Cortex of kidney (tissue), 1 donor: ENCODE results near the gene RASIP1.
"Not testable (repeated sequence)": the region's sequence is repeated elsewhere in the genome, so short reads cannot be mapped to it uniquely, and the experiment has no call there.

Experiments
- DNase-seq: peaks from one replicate; lab custom pipeline; 2025; lab: John Stamatoyannopoulos, UW

The RASIP1 gene

DNA sequence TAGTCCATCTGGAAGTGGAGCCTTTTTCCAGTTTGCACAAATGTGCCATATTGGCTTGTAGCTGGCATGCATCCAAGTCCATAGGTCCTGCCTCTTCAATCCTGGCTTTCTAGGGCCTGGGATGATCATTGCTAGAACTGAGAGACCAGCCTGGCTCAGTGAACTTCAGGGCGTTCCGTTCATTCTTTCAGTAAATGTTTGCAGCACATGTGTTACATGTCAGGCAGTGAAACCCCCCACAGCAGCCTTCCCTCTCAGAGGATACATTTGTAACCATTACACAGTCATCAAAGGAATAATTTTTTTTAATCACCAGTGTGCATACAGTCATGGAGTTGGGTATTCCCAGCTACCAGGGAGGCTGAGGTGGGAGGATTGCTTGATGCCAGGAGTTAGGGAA is 35.0 kb downstream of the RASIP1 start:
- no peak for DNase-seq

DNA sequence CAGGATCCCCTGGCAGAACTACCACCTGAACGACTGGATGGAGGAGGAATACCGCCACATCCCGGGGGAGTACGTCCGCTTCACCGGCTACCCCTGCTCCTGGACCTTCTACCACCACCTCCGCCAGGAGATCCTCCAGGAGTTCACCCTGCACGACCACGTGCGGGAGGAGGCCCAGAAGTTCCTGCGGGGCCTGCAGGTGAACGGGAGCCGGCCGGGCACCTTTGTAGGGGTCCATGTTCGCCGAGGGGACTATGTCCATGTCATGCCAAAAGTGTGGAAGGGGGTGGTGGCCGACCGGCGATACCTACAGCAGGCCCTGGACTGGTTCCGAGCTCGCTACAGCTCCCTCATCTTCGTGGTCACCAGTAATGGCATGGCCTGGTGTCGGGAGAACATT is 37.1 kb downstream of the RASIP1 start:
- DNase-seq: no peak

DNA sequence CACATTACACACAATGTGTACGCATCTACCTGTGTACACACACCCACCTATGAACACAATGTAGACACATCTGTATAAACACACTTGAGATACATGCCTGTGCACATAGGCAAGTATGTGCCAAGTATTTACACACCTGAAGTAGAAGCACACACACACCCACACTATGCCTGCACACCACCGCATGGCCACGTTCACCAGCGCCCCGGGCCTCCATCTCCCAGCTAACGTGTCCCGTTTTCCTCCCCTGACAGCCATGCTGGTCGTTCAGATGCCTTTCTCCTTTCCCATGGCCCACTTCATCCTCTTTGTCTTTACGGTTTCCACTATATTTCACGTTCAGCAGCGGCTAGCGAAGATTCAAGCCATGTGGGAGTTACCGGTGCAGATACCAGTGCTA is 37.7 kb downstream of the RASIP1 start:
- DNase-seq: no peak

DNA sequence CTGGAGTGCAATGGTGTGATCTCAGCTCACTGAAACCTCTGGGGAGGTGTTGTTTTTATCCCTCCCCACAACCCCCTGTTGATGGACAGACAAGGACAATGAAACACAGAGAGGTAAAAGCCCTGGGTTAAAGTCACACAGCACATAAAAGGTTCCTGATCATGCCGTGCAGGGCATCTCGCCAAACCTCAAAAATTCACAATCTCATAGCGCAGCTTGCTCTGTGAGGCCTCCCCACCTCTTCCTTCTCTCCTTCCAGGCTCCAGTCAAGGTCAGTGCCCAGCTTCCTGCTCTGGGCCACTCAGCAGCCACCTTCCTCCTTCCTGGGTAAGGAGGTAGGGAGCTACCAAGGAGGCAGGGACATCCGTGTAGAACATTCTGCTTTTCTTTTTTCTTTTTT is 42.4 kb downstream of the RASIP1 start:
- no peak for DNase-seq

DNA sequence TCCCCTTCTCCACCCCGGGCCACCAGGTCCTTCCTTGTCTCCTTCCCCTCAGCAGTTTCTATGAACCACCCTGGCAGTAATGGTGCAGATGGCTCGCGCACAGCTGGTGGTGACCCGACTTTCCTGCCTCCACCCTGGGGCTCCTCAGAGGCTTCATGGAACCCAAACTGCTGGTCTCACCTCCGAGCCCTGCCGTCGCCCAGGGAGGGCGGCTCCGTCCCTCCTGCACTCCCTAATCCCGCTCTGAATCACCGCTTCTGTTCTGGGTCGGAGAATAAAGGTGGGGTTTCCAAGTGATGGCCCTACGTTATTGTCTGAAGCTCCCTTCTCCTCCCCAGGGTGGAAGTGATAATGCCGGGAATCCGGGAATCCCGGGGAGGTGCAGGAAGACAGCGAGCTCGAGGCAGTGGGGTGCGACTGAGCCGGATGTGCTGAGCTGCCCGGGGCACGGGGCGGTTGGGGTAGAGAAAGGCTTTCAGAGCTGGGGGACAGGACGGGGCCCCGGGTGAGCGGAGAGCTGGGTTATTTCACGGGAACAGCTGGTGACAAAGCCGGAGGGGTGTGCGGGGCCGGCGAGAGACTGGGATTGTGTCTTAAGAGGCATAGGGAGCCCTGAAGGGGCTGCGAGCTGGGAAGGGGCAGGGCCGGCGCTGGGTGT is 43.9 kb downstream of the RASIP1 start:
- DNase-seq: no peak

DNA sequence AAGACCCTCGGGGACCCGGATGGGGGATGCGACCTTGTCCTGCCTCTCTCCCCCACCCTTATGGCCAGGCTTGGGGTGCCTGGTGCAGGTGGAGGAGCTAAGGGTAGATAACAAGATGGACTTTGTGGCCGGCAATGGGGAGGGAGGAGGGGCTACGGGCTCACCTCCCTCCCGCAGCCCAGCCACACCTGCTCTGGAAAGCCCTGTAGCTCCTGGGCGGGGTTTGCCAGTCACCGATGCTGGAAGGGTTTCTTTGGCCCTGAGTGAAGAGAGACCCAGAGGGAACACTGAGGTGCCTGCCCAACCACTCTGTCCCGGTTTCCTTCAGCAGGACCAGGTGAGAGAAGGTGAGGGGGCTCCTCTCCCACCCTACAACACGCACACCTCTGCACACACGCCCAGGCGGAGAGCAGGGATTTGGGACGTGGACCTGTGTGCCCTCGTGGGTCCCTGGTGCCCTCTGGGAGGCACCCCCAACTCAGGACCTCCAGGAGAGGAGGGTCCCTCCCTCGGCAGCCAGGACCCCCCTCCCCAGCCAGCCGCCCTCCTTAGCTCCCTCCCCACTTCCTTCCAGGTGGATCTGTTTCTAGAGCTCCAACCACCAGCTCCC is 44.6 kb downstream of the RASIP1 start, which contains the start of gene FUT2:
TSS of gene FUT2 (plus strand) at position 229 of the 610 bp plus-strand sequence. CDS start 6,986 bp downstream, outside the sequence.
- no peak for DNase-seq

DNA sequence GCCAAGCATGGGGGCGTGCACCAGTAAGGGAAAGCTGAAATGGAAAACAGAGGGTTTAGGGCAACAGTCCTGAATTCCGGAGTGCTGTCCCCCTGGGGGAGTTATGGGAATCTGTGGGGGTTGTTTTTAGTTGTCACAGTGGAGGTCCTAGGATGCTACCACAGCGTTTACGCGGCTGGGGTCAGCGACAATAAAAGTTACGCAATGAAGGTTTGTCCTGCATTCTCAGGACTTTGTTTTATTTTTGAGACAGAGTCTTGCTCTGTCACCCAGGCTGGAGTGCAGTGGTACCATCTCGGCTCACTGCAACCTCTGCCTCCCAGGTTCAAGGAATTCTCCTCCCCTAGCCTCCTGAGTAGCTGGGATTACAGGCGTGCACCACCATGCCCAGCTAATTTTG is 46.8 kb downstream of the RASIP1 start:
- DNase-seq: not testable (repeated sequence)

DNA sequence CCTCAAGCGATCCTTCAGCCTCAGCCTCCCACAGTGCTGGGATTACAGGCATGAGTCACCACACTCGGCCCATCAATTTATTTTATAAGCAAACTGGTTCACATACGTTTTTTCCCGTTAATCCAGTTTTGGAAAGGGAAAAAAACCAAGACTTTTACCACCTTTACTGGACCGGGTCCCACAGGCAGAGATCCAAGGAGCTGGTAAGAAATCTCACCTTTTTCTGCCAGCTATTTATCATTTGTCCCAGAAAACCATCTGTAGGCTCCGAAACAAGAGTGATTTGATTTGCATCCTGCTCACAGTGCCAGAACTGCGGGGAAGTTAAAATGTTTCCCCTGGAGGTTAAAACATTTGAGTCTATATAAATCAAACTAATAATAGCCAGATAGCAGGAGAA is 51.0 kb downstream of the RASIP1 start:
- no peak for DNase-seq

DNA sequence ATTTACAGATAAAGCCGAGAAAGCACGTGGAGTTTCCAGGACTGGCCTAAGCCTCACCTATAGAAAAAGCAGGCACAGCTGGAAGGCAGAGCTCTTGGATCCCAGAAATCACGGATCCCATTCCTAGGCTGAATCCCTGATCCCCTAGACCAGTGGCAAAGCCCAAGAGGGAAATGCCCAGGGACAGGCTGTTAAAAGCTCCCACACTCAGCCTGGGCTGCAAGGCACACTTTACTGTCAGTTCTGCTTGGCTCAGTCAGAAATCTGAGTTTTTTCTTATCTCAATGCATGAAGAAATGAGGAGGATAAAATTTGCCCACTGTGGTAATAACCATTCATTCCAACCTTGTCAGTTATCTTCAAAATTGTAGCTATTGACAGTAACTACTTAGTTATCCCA is 52.6 kb downstream of the RASIP1 start:
- no peak for DNase-seq

DNA sequence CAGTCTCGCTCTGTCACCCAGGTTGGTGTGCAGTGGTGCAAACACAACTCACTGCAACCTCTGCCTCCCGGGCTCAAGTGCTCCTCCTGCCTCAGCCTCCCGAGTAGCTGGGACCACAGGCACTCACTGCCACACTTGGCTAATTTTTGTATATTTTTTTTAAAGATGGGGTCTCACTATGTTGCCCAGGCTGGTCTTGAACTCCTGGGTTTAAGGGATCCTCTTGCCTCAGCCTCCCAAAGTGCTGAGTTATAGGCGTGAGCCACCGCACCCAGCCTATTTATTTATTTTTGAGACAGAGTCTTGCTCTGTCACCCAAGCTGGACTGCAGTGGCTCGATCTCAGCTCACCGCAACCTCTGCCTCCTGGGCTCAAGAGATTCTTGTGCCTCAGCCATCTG is 53.8 kb downstream of the RASIP1 start:
- not testable (repeated sequence) for DNase-seq

DNA sequence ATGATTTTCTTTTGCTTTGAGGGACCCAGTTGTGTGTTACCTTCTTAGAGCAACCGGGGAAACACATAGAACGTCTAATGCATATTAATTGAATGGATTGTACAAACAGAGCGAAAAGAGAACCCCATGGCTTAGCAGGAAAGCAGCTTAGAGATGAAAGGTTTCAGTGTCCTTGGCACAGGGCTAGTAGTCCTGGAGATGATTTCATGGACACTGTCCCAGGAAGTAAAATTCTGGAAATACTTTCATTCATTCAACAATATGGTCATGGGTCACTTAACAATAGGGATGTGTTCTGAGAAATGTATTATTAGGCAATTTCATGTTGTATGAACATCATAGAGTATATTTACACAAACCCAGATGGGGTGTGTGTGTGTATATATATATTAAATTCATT is 54.3 kb downstream of the RASIP1 start:
- no peak for DNase-seq

DNA sequence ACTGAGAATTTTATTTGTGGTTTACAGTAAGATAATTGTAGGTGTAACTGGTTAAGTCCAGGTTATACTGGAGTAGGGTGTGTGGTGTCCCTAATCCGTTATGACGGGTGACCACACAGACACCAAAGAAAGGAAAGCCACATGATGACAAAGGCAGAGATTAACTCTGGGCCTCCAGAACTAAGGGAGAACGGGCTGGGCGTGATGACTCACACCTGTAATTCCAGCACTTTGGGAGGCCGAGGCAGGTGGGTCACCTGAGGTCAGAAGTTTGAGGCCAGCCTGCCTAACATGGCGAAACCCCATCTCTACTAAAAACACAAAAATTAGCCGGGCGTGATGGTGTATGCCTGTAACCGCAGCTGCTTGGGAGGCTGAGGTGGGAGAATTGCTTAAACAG is 54.8 kb downstream of the RASIP1 start:
- DNase-seq: no peak

DNA sequence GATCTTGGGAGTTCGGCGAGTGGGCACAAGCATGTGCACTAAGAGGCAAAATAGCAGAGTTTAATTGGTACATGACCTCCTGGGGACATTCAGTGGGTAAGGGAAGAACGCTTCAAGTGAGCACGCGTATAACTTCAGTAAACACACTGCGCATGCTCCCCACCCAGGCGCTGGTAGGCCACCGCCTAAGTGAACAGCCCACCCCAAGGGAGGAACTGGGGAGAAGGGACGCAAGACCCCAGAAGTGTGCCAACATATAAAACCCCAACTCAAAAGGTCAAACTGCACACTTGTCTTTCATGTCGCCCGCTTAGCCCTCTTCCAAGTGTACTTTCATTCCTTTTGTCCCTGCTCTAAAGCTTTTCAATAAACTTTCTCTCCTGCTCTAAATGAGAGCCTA is 57.1 kb downstream of the RASIP1 start:
- DNase-seq: no peak

DNA sequence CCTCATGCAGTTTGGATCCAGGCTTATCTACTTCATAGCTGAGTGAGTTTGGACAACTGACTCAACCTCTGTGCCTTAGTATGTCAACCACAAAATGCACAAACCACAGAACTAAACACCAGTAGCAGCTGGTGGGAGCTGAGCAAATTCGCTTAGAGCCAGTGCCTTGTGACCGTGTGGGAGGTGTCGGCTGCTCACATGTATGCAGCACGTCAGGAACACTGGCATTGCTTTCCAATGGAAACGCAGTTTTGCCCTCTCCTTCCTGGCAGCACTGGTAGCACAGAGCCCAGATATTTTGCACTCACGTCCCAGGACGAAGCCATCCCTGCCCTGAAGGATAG is 59.3 kb downstream of the RASIP1 start:
- no peak for DNase-seq

DNA sequence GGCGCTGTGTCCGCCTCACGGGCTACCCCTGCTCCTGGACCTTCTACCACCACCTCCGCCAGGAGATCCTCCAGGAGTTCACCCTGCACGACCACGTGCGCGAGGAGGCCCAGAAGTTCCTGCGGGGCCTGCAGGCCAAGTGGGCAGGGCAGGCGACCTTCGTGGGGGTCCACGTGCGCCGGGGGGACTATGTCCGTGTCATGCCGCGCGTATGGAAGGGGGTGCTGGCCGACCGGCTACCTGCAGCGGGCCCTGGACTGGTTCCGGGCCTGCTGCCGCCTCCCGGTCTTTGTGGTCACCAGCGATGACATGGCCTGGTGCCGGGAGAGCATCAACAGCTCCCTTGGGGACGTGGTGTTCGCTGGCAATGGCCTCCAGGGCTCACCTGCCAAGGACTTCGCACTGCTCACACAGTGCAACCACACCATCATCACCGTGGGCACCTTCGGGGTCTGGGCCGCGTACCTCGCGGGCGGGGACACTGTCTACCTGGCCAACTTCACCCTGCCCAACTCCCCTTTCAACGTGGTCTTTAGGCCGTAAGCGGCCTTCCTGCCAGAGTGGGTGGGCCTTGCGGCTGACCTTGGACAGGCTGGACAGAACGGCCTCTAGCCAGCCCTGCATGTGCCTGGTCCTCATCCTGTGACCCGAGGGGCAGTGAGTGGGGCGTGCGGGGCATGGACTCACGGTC is 59.8 kb downstream of the RASIP1 start:
- DNase-seq: no peak

DNA sequence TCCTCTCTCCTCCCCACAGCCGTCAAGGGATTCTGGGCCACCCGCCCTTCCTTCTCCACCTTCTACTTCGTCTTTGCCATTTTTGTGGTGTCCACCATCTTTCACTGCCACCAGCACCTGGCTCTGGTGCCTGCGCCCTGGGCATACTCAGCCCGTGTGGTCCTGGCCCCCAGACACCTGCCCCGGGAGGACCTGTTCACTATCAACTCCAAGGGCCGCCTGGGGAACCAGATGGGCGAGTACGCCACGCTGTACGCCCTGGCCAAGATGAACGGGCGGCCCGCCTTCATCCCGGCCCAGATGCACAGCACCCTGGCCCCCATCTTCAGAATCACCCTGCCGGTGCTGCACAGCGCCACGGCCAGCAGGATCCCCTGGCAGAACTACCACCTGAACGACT is 60.4 kb downstream of the RASIP1 start:
- DNase-seq: not testable (repeated sequence)

DNA sequence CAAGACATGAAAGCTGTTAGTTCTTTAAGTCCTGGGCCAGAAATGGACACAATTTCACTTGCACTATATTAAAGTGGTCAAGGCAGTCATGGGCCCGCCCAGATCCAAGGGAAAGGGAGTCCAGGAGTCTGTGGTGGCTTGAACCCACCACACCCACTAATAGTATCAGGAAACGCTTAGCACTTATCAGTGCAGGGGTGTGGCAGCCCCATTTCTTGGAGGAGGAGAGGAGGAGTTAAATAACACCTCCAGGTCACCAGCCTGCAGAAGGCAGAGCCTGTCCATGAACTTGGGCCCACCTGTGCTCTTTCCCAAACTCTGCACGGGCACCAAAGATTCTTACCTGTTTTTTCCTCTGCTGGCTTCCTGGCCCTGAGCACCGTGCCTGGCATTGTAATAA is 62.2 kb downstream of the RASIP1 start:
- DNase-seq: no peak

DNA sequence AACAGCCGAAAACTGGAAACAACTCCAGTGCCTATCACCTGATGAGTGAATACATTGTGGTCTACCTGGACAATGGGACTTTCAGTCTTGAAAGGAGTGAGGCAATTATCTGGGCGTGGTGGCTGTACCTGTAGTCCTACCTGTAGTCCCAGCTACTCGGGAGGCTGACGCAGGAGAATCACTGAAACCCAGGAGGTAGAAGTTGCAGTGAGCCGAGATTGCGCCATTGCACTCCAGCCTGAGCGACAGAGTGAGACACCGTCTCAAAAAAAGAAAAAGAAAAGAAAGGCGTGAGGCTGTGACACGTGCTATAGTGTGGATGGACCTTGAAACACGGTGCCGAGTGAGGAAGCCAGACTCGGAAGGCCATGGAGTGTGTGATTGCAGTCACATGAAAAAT is 63.5 kb downstream of the RASIP1 start:
- no peak for DNase-seq

DNA sequence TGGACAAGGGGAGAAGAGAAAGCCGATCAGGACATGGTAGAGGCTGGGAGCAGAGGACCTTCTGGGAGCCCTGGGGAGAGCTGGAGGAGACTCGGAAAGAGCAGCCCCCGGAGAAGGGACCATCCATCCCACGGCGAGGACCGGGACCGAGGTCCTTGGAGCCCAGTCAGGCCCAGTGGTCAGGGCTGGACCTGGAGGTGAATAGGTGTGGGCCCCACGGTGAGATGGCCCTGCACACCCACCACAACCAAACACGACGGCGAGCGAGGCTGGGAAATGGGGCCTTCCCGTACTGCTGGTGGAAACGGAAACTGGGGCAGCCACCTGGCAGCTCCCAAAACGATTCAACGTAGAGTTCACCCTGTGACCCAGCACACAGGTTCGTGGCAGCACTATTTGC is 63.9 kb downstream of the RASIP1 start:
- no peak for DNase-seq

DNA sequence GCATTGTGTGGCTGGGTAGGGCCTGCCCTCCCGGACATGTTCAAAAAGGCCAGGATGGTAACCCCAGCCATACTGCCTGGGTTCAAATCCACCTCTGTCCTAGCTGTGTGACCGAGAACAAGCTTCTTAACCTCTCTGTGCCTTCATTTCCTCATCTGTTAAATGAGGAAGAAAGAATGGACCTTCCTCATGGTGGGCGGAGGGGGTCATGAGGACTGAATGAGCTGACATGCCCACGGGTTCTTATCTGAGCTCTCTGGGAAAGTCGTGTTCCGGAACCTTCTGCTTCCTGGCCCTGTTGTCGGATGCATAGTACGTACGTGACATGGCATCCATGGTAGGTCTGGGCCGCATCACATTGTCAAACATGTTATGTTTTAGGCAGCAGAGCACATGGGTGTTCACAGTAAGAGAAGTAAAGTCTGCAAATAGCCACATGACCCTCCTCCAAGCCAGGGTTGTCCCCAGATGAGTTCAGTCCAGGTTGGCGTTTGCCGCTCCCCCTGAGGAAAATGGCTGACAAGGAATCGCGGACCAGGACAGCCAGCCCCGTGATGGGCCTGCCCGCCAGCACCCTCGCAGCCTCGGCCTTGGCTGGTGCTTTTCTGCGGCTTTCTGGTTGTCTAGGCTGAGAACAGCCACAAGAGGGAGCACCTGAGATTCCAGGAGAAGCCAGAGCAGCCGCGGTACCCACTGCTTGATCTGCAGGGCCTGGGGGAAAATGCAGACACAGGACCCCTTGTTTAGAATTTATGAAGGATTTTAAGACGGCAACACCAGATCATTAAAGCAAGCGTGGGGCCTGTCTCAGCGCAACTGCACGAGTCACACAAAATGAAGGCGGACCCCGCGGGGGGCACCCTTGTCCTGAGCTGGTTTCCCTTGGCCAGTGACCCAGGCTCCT is 65.2 kb downstream of the RASIP1 start:
- no peak for DNase-seq

DNA sequence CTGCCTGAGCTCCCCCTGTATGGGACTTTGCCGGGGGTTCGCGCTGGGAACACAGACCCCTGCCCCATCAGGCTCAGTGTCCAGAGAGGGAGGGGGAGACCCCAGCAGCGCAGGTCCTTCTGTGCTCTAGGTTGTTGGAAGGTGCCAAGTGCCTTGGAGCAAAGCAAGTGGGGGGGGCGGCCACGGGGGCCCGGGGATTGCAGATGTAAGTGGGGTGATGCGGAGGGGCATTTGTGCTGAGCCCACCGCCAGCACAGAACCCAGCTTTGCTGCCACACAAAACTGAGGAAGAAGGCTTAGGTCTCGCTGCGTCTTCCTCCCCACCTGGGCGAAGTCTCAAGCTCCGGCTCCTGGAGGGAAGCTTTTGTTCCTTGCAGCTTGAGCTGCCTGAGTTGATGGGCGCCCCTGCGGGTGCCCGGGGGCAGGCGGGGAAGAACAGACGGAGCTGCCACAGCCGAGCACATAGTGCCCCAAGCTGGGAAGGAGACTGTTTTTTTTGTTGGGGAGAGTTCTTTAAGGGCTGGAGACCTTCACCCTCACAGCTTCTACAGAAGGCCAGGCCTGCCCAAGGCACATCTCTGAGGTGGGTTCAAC is 66.1 kb downstream of the RASIP1 start:
- DNase-seq: no peak

DNA sequence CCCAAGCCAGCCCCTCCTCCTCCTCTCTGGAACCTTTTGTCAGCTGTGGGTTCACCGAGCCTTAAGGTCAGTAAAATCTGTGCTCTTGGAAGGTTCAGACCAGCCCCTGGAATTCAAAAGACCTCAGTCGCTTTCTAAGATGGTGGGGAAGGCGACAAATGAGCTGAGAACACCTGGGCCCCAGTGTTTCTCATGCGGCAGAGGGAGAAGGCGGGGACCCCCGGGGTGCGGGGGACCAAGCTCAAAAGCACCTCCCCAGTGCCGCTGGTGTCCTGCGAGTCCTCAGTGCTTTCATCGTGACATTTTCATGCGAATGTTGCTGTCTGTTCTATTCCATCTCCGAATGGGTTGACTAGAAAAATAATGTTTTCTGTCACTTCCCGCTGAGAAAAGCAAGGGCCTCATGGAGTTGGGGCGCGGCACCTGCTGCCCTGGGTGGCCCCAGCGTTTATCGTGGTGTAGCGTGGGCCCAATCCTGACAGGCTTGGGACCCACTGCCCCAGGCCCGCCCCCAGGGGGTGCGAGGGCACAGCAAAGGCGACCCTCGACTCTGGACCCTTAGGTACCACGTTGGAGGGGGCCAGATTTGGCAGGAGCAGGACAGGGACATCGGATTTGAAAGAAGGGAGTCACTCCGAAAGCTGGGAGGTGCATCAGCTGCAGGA is 66.8 kb downstream of the RASIP1 start:
- DNase-seq: no peak
